T-helper 22 cell (primary cell): ENCODE measurements around the gene TAS2R50.

Experiments used
- DNase-seq: peaks from one replicate; pipeline ENCODE4 v3.0.0-alpha.2; 2020; ENCODE audit warnings: low read depth

The TAS2R50 gene

DNA sequence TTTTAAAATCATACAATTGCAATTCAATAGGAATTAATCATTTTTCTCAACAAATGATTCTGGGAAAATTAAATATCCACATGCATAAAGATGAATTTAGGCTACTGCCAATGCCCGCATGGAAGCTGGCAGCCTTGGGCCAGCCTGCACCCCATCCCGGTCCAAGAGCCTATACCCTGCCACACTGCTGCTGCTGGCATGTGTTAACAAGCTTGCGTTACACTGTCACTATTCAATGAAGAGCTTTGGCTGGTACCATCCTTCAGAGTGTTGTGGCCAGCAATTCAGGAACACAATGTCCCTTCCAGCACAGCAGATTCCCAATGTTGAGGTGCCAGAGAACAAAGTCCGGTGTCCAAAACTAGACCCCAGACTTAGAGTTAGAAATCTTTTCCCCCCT lies 34.1 kb downstream of the TAS2R50 start:
- DNase-seq: no peak

DNA sequence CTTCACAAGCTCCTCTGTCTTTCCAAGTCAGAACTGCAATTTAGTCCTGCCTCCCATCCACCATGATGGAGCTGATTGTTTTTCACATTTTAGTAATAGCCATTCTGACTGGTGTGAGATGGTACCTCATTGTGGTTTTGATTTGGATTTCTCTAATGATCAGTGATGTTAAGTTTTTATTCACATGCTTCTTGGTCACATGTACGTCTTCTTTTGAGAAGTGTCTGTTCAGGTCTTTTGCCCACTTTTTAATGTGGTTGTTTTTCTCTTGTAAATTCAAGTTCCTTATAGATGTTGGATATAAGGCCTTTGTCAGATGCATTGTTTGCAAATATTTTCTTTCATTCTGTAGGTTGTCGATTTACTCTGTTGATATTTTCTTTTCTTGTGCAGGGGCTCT lies 43.5 kb downstream of the TAS2R50 start:
- no peak for DNase-seq

DNA sequence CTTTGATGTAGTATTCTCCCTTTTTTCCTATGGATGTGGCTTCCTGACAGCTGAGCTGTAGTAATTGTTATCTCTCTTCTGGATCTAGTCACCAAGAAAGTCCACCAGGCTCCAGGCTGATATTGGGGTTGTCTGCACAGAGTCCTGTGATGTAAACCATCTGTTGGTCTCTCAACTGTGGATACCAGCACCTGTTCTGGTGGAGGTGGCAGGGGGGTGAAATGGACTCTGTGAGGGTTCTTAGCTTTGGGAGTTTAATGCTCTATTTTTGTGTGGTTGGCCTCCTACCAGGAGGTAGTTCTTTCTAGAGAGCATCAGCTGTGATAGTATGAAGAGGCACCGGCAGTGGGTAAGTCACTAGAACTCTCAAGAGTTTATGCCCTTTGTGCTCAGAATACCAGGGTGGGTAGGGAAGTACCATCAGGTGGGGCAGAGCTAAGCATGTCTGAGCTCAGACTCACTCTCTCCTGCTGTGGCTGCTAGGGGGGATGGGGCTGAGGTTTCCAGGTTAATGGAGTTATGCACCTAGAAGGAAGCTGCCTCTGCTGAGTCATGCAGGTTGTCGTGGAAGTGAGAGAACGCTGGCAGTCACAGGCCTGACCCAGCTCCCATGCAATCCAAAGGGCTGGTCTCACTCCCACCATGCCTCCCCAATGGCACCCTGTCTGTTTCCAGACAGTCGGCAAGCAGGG lies 44.6 kb downstream of the TAS2R50 start:
- DNase-seq: no peak

DNA sequence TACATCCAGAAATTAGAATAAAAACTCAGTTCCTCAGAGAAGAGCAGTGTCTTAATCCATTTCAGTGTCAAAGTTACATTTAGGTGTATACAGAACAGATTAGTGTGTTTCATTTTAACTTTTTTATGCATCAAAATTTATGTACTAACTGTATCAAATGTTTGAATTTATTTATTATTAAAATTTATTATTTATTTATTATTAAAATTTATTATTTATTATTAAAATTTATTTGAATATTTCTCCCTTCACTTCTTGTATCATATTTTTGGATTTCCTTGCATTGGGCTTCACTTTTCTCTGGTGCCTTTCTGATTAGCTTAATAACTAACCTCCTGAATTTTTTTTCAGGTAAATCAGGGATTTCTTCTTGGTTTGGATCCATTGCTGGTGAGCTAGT lies 45.3 kb downstream of the TAS2R50 start:
- DNase-seq: no peak

DNA sequence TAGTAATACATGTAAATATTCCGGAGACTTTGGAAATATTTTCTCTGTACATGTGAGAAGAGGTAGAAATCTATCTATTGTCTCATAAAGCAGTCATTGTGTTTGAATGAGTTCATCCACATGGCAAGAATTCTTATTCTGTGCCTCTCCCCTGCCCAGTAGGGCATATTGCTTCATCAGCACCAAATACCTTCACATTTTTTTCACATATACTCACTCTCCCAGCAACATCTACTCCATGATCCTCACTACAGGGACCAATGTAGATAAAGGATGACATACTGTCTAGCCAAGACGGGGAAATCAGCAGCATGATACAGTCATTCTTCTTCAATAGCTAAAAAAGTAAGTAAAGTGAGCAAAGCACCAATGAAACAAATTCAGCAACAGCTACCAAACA lies 46.3 kb downstream of the TAS2R50 start:
- no peak for DNase-seq

DNA sequence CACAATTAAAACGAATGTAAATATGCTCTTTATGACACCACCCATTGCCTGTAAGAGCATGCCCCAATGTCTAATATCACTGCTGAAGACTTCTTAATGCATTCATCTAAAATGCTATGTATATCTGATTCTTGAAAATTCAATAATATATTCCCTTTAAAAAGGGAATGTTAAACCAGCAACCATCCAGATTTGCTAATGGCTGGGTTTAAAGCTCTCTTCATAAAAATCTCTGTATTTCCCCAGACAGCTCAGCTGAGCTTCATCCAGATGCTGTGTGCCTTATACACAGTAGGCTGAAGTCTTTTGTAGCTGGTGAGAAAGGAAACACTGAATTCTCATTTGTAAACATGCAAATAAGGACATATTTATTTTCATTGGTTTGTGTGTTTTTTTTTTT lies 47.5 kb downstream of the TAS2R50 start, which contains the start of gene TAS2R14:
TSS of gene TAS2R14 (minus strand) at position 101 of the 400 bp plus-strand sequence. CDS start at position 45, 56 bp downstream.
- DNase-seq: no peak

DNA sequence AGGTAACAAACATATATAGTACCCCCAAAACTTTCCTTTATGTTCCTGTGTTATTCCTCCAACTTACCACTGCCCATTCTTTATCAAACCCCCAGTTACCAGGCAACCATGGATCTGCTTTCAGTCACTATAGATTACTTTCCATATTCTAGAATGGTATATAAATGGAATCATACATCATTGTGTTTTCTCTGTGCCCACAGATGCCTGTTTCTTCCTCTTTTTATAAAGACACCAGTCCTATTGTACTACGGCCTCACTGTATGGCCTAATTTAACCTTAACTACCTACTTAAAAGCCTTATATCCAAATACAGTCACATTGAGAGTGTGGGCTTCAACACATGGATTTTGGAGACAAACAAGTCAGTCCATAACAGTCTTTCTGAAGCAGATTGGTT lies 50.2 kb downstream of the TAS2R50 start:
- DNase-seq: no peak
